Activated CD8-positive, alpha-beta T cell treated with anti-CD3 and anti-CD28 coated beads, Interleukin-2, amount 10 ng/mL, durations not matched to agents 7 days and 5 days (primary cell): ENCODE data around the gene TAS2R5. TPM values are rescaled to one million over a fixed set of nuclear protein-coding genes. Genes with fewer than 3 reads are reported as not detected.
"Not testable (repeated sequence)": the region's sequence is repeated elsewhere in the genome, so short reads cannot be mapped to it uniquely, and the experiment has no call there.

Source experiments
- ATAC-seq: fragments of 150-1000 bp; cut with Tn5 transposase; one replicate; pipeline ENCODE4 v1.10.0; 2021; ENCODE audit warnings: moderate library complexity
- CTCF ChIA-PET: fragments of 350-600 bp; sonication (Branson Sonifier 250); formaldehyde crosslinking; loops from one replicate; lab custom pipeline; 2021; ENCODE audit warnings: antibody characterized with exemption; lab: Charles Lee
- POLR2A ChIA-PET: fragments of 350-600 bp; sonication (Branson Sonifier 250); formaldehyde crosslinking; loops from one replicate; lab custom pipeline; 2021; ENCODE audit warnings: antibody characterized with exemption; lab: Charles Lee
- DNase-seq: peaks from one replicate; pipeline ENCODE4 v3.0.0-alpha.2; 2020
- H3K27ac Mint-ChIP-seq: one replicate; pipeline ENCODE4 v1.8.0; 2021; ENCODE audit warnings: mild to moderate bottlenecking, mixed read lengths
- H3K27me3 Mint-ChIP-seq: one replicate; pipeline ENCODE4 v1.8.0; 2021; ENCODE audit warnings: low read depth, mixed read lengths
- H3K36me3 Mint-ChIP-seq: one replicate; pipeline ENCODE4 v1.8.0; 2021; ENCODE audit warnings: low read depth, mixed read lengths
- H3K4me1 Mint-ChIP-seq: one replicate; pipeline ENCODE4 v1.8.0; 2021; ENCODE audit warnings: low read depth, mixed read lengths
- H3K4me3 Mint-ChIP-seq: one replicate; pipeline ENCODE4 v1.8.0; 2021; ENCODE audit warnings: mild to moderate bottlenecking, mixed read lengths
- H3K9me3 Mint-ChIP-seq: one replicate; pipeline ENCODE4 v1.8.0; 2022; ENCODE audit warnings: mixed read lengths; ENCODE audit not compliant: insufficient read depth
- total RNA-seq, 2 experiments: library from RNA; stranded (reverse); gene quantifications; one replicate each; pipeline ENCODE4 v1.2.3, GENCODE V29; 2021

The TAS2R5 gene
- total RNA-seq = under 1 TPM; 0.63 to 0.99 TPM

- no peak for ATAC-seq
- Mint-ChIP-seq H3K36me3 (no peaks in the 10 kb centered on the region), H3K27me3 (no peaks in the 10 kb centered on the region), H3K27ac (no peak within 1 kb of the TSS), H3K9me3 (no peaks in the 10 kb centered on the region), H3K4me3 (no peak within 1 kb of the TSS), H3K4me1 (no peaks in the 10 kb centered on the region)
- ChIA-PET CTCF (no interaction called here), POLR2A (no interaction called here)
- DNase-seq = no peak
These were observed at the start of gene TAS2R5 for GRCh38 chr7:141789917-141790316. Gene TAS2R5, plus strand, starts transcription at chr7:141790217. Its CDS starts 145 bp downstream, at chr7:141790362.

- H3K9me3 Mint-ChIP-seq = no peaks in the 10 kb centered on the region
- CTCF ChIA-PET = interaction anchor here (11.7 kb wide), 1 partner anchor 87 kb away, joined by 187 read pairs; no protein-coding TSS in a partner anchor
- peaks cover 27% of the 10 kb centered on the region for H3K4me1 Mint-ChIP-seq
- POLR2A ChIA-PET = no interaction called here
- no peak overlapping the region for H3K4me3 Mint-ChIP-seq
- ATAC-seq (no peak), DNase-seq (no peak)
- H3K27me3 Mint-ChIP-seq = no peaks in the 10 kb centered on the region
- H3K27ac Mint-ChIP-seq = no peak overlapping the region
- H3K36me3 Mint-ChIP-seq = peaks cover 63% of the 10 kb centered on the region
These were observed 47.8 kb upstream of the TAS2R5 start for GRCh38 chr7:141742229-141742628.

GRCh38 chr7:141744131-141744530, 45.9 kb upstream of the TAS2R5 start:
- Mint-ChIP-seq H3K27ac (no peak overlapping the region), H3K36me3 (peaks cover 70% of the 10 kb centered on the region), H3K27me3 (no peaks in the 10 kb centered on the region), H3K9me3 (no peaks in the 10 kb centered on the region), H3K4me1 (peaks cover 23% of the 10 kb centered on the region), H3K4me3 (no peak overlapping the region)
- CTCF ChIA-PET = no interaction called here
- DNase-seq (no peak), ATAC-seq (no peak)
- POLR2A ChIA-PET = no interaction called here

GRCh38 chr7:141748396-141748795, 41.6 kb upstream of the TAS2R5 start:
- ATAC-seq = no peak
- H3K4me1 Mint-ChIP-seq = no peaks in the 10 kb centered on the region
- no peak for DNase-seq
- H3K27me3 Mint-ChIP-seq = no peaks in the 10 kb centered on the region
- no peak overlapping the region for H3K27ac Mint-ChIP-seq
- H3K9me3 Mint-ChIP-seq = peaks cover 24% of the 10 kb centered on the region
- peaks cover 77% of the 10 kb centered on the region for H3K36me3 Mint-ChIP-seq
- ChIA-PET POLR2A (interaction anchor here (1.0 kb wide), 1 partner anchor 10 kb away, joined by 3 read pairs; the partner anchor contains the start of gene SSBP1), CTCF (interaction anchor here (1.2 kb wide), 2 partner anchors 9 to 94 kb away, joined by 3 read pairs; no protein-coding TSS in a partner anchor)
- H3K4me3 Mint-ChIP-seq = no peak overlapping the region

- Mint-ChIP-seq H3K36me3 (peaks cover 73% of the 10 kb centered on the region), H3K9me3 (peaks cover 24% of the 10 kb centered on the region)
- H3K27ac Mint-ChIP-seq, H3K27me3 Mint-ChIP-seq, H3K4me3 Mint-ChIP-seq, DNase-seq, H3K4me1 Mint-ChIP-seq, ATAC-seq, POLR2A ChIA-PET: not testable (repeated sequence)
- CTCF ChIA-PET = interaction anchor here (0.8 kb wide), 1 partner anchor 14 kb away, joined by 4 read pairs; the partner anchor contains the start of gene SSBP1
These were observed 38.1 kb upstream of the TAS2R5 start for GRCh38 chr7:141751904-141752303.

GRCh38 chr7:141752634-141753033, 37.4 kb upstream of the TAS2R5 start:
- Mint-ChIP-seq H3K4me1 (no peaks in the 10 kb centered on the region), H3K4me3 (no peak overlapping the region), H3K36me3 (peaks cover 76% of the 10 kb centered on the region), H3K9me3 (peaks cover 24% of the 10 kb centered on the region), H3K27me3 (no peaks in the 10 kb centered on the region), H3K27ac (no peak overlapping the region)
- DNase-seq (no peak), ATAC-seq (no peak)
- CTCF ChIA-PET = interaction anchor here (0.8 kb wide), 1 partner anchor 15 kb away, joined by 4 read pairs; the partner anchor contains the start of gene SSBP1
- POLR2A ChIA-PET = no interaction called here

- POLR2A ChIA-PET = no interaction called here
- H3K4me1 Mint-ChIP-seq = no peaks in the 10 kb centered on the region
- CTCF ChIA-PET = interaction anchor here (0.6 to 4.0 kb wide), 4 partner anchors 17 to 107 kb away, joined by 3 to 14 read pairs (median 5); partner anchors contain the start of gene SSBP1
- H3K27ac Mint-ChIP-seq = no peak overlapping the region
- peak; percentile 24 for DNase-seq
- peaks cover 75% of the 10 kb centered on the region for H3K36me3 Mint-ChIP-seq
- peaks cover 22% of the 10 kb centered on the region for H3K9me3 Mint-ChIP-seq
- no peaks in the 10 kb centered on the region for H3K27me3 Mint-ChIP-seq
- no peak for ATAC-seq
- no peak overlapping the region for H3K4me3 Mint-ChIP-seq
These were observed 35.1 kb upstream of the TAS2R5 start for GRCh38 chr7:141754939-141755338.

GRCh38 chr7:141763797-141764196, 26.2 kb upstream of the TAS2R5 start, which contains the start of gene TAS2R3:
Gene TAS2R3, plus strand, starts transcription at chr7:141764097. Its CDS starts 62 bp downstream, at chr7:141764159.
- no peaks in the 10 kb centered on the region for H3K4me1 Mint-ChIP-seq
- POLR2A ChIA-PET = no interaction called here
- DNase-seq (no peak), ATAC-seq (no peak)
- CTCF ChIA-PET = interaction anchor here (0.9 to 1.6 kb wide), 3 partner anchors 26 to 212 kb away, joined by 3 to 5 read pairs (median 5); partner anchors contain the start of gene SSBP1
- H3K4me3 Mint-ChIP-seq = no peak within 1 kb of the TSS
- H3K36me3 Mint-ChIP-seq = peaks cover 27% of the 10 kb centered on the region
- no peak within 1 kb of the TSS for H3K27ac Mint-ChIP-seq
- no peaks in the 10 kb centered on the region for H3K9me3 Mint-ChIP-seq
- H3K27me3 Mint-ChIP-seq = no peaks in the 10 kb centered on the region

- peaks cover 25% of the 10 kb centered on the region for H3K36me3 Mint-ChIP-seq
These were observed 19.9 kb upstream of the TAS2R5 start for GRCh38 chr7:141770083-141770583.

GRCh38 chr7:141776374-141776773, 13.6 kb upstream of the TAS2R5 start, which contains the start of gene TAS2R4:
Gene TAS2R4, plus strand, starts transcription at chr7:141776674. Its CDS starts 1,815 bp downstream, at chr7:141778489.
- no peak for DNase-seq
- ChIA-PET POLR2A (no interaction called here), CTCF (interaction anchor here (1.0 to 1.5 kb wide), 2 partner anchors 9 to 10 kb away, joined by 3 to 10 read pairs; no protein-coding TSS in a partner anchor)
- Mint-ChIP-seq H3K27me3 (no peaks in the 10 kb centered on the region), H3K4me1 (no peaks in the 10 kb centered on the region), H3K9me3 (no peaks in the 10 kb centered on the region), H3K27ac (no peak within 1 kb of the TSS), H3K36me3 (peaks cover 36% of the 10 kb centered on the region), H3K4me3 (no peak within 1 kb of the TSS)
- no peak for ATAC-seq

More at GRCh38 chr7:141770083-141770583, 19.9 kb upstream of the TAS2R5 start:
- ATAC-seq, H3K27me3 Mint-ChIP-seq, CTCF ChIA-PET, H3K4me3 Mint-ChIP-seq, POLR2A ChIA-PET, H3K27ac Mint-ChIP-seq, H3K4me1 Mint-ChIP-seq, H3K9me3 Mint-ChIP-seq, DNase-seq: not testable (repeated sequence)

GRCh38 chr7:141785706-141786552, 4.1 kb upstream of the TAS2R5 start:
- Mint-ChIP-seq H3K27ac (no peak overlapping the region), H3K4me3 (no peak overlapping the region), H3K9me3 (no peaks in the 10 kb centered on the region), H3K27me3 (no peaks in the 10 kb centered on the region), H3K36me3 (no peaks in the 10 kb centered on the region), H3K4me1 (no peaks in the 10 kb centered on the region)
- ATAC-seq = peak; percentile 61
- ChIA-PET POLR2A (no interaction called here), CTCF (interaction anchor here (0.6 to 4.8 kb wide), 18 partner anchors 9 to 278 kb away, joined by 3 to 65 read pairs (median 4); partner anchors contain the start of genes DENND11, PRSS37, SSBP1 and TAS2R4)
- DNase-seq = peak; percentile 45
